ENCODE results near the gene HTT-AS. TPM values are rescaled to one million over a fixed set of nuclear protein-coding genes. Genes with fewer than 3 reads are reported as not detected.

The HTT-AS gene
- not detected in 5 replicates for total RNA-seq (2022; extraction: Qiagen RNA extraction)

GRCh38 chr4:3074078-3074845 is at the start of gene HTT-AS, which contains the start of gene HTT:
TSS of gene HTT-AS (minus strand) at chr4:3074538.
TSS of gene HTT (plus strand) at chr4:3074681. CDS start at chr4:3074826, 145 bp downstream.

Other genes starting within 250 kb of the HTT-AS start
- gene ADD1, start 230.7 kb downstream of the HTT-AS start, total RNA-seq (2022; extraction: Qiagen RNA extraction): 76.9 to 91.6 TPM (median 86.3 TPM) in 5 replicates
- 24.1 to 28.2 TPM (median 25.3 TPM) in 5 replicates for gene NOP14, start 111.1 kb downstream of the HTT-AS start, total RNA-seq (2022; extraction: Qiagen RNA extraction)
- gene GRK4, start 111.0 kb downstream of the HTT-AS start, total RNA-seq (2022; extraction: Qiagen RNA extraction): 1.1 to 1.8 TPM (median 1.4 TPM) in 5 replicates
- 11.4 to 12.6 TPM (median 12.5 TPM) in 5 replicates for gene HTT, start 143 bp upstream of the HTT-AS start, total RNA-seq (2022; extraction: Qiagen RNA extraction)
- gene MSANTD1, start 174.6 kb upstream of the HTT-AS start, total RNA-seq (2022; extraction: Qiagen RNA extraction): 0.08 to 0.20 TPM (median 0.12 TPM) in 5 replicates
- 10.0 to 13.4 TPM (median 12.4 TPM) in 5 replicates for gene RGS12, start 218.5 kb upstream of the HTT-AS start, total RNA-seq (2022; extraction: Qiagen RNA extraction)